NT2/D1 (cell line): Measurements from ENCODE around the gene NUDCD3.

Source experiments
- YY1 ChIP-seq: IDR thresholded peaks from 2 replicates; pipeline ENCODE4 v1.6.1; 2011; ENCODE audit not compliant: insufficient read length, insufficient read depth
- ZNF274 ChIP-seq: IDR thresholded peaks from 2 replicates; pipeline ENCODE4 v1.6.1; 2011; ENCODE audit warnings: mild to moderate bottlenecking, low read depth, low read length

GRCh38 chr7:44537442-44537841 lies 47.0 kb upstream of the NUDCD3 start:
- TF ChIP-seq ZNF274 (no peak), YY1 (no peak)
